ENCODE results near the gene MASP2. TPM values are rescaled to one million over a fixed set of nuclear protein-coding genes. Genes with fewer than 3 reads are reported as not detected.
"Not testable (repeated sequence)": the region's sequence is repeated elsewhere in the genome, so short reads cannot be mapped to it uniquely, and the experiment has no call there.

Gene MASP2
- total and polyA plus RNA-seq, 4 donors = 0.01 to 0.04 TPM; not detected in 2

GRCh38 chr1:11039351-11040104, 7.5 kb downstream of the MASP2 start:
- DNase-seq (no peak), ATAC-seq (ENCODE audit: insufficient read depth, low FRiP score) (no peak)

GRCh38 chr1:11037740-11038182, 9.3 kb downstream of the MASP2 start:
- WGBS, 2 donors = 1% methylated on average over 8 of the region's 8 CpGs

More at GRCh38 chr1:11039351-11040104, 7.5 kb downstream of the MASP2 start:
- Histone ChIP-seq H3K9me3 (ENCODE audit: control insufficient read depth in 4 of 4, insufficient read depth in 3 of 4, low read length in 3 of 4) (no peaks in the 10 kb centered on the region), H3K4me3 (no peak overlapping the region), H3K4me1 (ENCODE audit: control insufficient read depth in 5 of 5, insufficient read depth in 5 of 5, low read length in 5 of 5) (peaks cover 0 to 5% (median 0%) of the 10 kb centered on the region in 5 donors), H3K27ac (ENCODE audit: low read depth in 1 of 2, low read length in 1 of 2) (no peak overlapping the region), H3K36me3 (ENCODE audit: control insufficient read depth in 4 of 4, insufficient read depth in 4 of 4, low read length in 4 of 4) (no peaks in the 10 kb centered on the region), H3K27me3 (ENCODE audit: control insufficient read depth in 3 of 3, insufficient read depth in 3 of 3, low read length in 2 of 3) (no peaks in the 10 kb centered on the region), H3K9ac (ENCODE audit: insufficient read depth in 1 of 2, low read length in 2 of 2) (peak overlapping the region in 1 of 2 donors; percentile 43)
- 69 to 76% methylated on average over 2 of the region's 2 CpGs for WGBS, 2 donors
- no peak for TF ChIP-seq CTCF (IDR thresholded peaks at IDR 0.05; ENCODE audit: control extremely low read depth, extremely low read depth)

GRCh38 chr1:11037019-11037739, 9.9 kb downstream of the MASP2 start:
- H3K36me3 ChIP-seq (ENCODE audit: control insufficient read depth in 4 of 4, insufficient read depth in 4 of 4, low read length in 4 of 4); H3K9ac ChIP-seq (ENCODE audit: insufficient read depth in 1 of 2, low read length in 2 of 2); DNase-seq; H3K4me3 ChIP-seq; H3K27me3 ChIP-seq (ENCODE audit: control insufficient read depth in 3 of 3, insufficient read depth in 3 of 3, low read length in 2 of 3); H3K27ac ChIP-seq (ENCODE audit: low read depth in 1 of 2, low read length in 1 of 2); H3K9me3 ChIP-seq (ENCODE audit: control insufficient read depth in 4 of 4, insufficient read depth in 3 of 4, low read length in 3 of 4); H3K4me1 ChIP-seq (ENCODE audit: control insufficient read depth in 5 of 5, insufficient read depth in 5 of 5, low read length in 5 of 5); ATAC-seq (ENCODE audit: insufficient read depth, low FRiP score): not testable (repeated sequence)
- WGBS, 2 donors = 58 to 59% methylated on average over 18 of the region's 18 CpGs

More at GRCh38 chr1:11037740-11038182, 9.3 kb downstream of the MASP2 start:
- peak; percentile 99 for TF ChIP-seq CTCF (IDR thresholded peaks at IDR 0.05; ENCODE audit: control extremely low read depth, extremely low read depth)
- ATAC-seq (ENCODE audit: insufficient read depth, low FRiP score) (peak; percentile 87), DNase-seq (peak; percentile 88 to 94 (median 91))
- H3K9me3 ChIP-seq (ENCODE audit: control insufficient read depth in 4 of 4, insufficient read depth in 3 of 4, low read length in 3 of 4) = no peaks in the 10 kb centered on the region
- H3K4me3 ChIP-seq = no peak overlapping the region
- peaks cover 0 to 5% (median 0%) of the 10 kb centered on the region in 5 donors for H3K4me1 ChIP-seq (ENCODE audit: control insufficient read depth in 5 of 5, insufficient read depth in 5 of 5, low read length in 5 of 5)
- H3K36me3 ChIP-seq (ENCODE audit: control insufficient read depth in 4 of 4, insufficient read depth in 4 of 4, low read length in 4 of 4) = no peaks in the 10 kb centered on the region
- H3K9ac ChIP-seq (ENCODE audit: insufficient read depth in 1 of 2, low read length in 2 of 2) = no peak overlapping the region
- no peak overlapping the region for H3K27ac ChIP-seq (ENCODE audit: low read depth in 1 of 2, low read length in 1 of 2)
- no peaks in the 10 kb centered on the region for H3K27me3 ChIP-seq (ENCODE audit: control insufficient read depth in 3 of 3, insufficient read depth in 3 of 3, low read length in 2 of 3)

GRCh38 chr1:11031624-11032262, 15.3 kb downstream of the MASP2 start:
- TF ChIP-seq CTCF (IDR thresholded peaks at IDR 0.05; ENCODE audit: control extremely low read depth, extremely low read depth) = no peak
- 92 to 93% methylated on average over 10 of the region's 10 CpGs for WGBS, 2 donors
- ATAC-seq (ENCODE audit: insufficient read depth, low FRiP score) (no peak), DNase-seq (no peak)
- Histone ChIP-seq H3K4me1 (ENCODE audit: control insufficient read depth in 5 of 5, insufficient read depth in 5 of 5, low read length in 5 of 5) (no peaks in the 10 kb centered on the region), H3K27ac (ENCODE audit: low read depth in 1 of 2, low read length in 1 of 2) (no peak overlapping the region), H3K4me3 (no peak overlapping the region), H3K9me3 (ENCODE audit: control insufficient read depth in 4 of 4, insufficient read depth in 3 of 4, low read length in 3 of 4) (no peaks in the 10 kb centered on the region), H3K36me3 (ENCODE audit: control insufficient read depth in 4 of 4, insufficient read depth in 4 of 4, low read length in 4 of 4) (peaks cover under 1 to 8% (median 7%) of the 10 kb centered on the region in 4 donors), H3K9ac (ENCODE audit: insufficient read depth in 1 of 2, low read length in 2 of 2) (no peak overlapping the region), H3K27me3 (ENCODE audit: control insufficient read depth in 3 of 3, insufficient read depth in 3 of 3, low read length in 2 of 3) (no peaks in the 10 kb centered on the region)

All from lung (tissue), 12 donors.